WTC11 (cell line): ENCODE measurements around the gene DEFB121.

Experiments used
- ELF4 ChIP-seq: sonication (generic); formaldehyde crosslinking; IDR thresholded peaks from 2 replicates; pipeline ENCODE4 v1.8.1; 2022; ENCODE audit warnings: low read depth, mild to moderate bottlenecking, moderate library complexity, missing genetic modification reagents
- TF ChIP-seq, protein P1 (sequence below): fragments of 200-600 bp; IDR thresholded peaks from 2 replicates; pipeline ENCODE4 v1.8.0; 2022; ENCODE audit warnings: antibody characterized with exemption

DNA sequence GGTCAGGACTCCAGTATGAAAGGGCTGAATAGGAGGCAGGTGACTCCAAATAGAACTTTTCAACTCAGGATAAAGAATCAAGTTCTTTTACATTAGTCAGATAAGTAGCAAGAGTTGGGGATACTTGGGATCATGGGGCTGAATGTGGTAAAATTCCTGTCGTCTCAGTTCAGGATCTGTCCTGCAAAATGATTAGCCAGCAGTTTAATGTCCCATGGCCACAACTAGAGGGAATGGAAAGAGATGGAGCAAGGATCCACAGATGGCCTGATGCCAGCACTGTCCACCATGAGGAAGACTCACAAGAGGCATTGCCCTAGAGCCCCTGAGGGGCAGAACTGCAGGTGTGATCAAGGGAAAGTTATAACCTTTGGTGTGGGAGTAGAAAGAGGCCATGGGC, 2.1 kb downstream of the DEFB121 start:
- TF ChIP-seq, protein P1, sequence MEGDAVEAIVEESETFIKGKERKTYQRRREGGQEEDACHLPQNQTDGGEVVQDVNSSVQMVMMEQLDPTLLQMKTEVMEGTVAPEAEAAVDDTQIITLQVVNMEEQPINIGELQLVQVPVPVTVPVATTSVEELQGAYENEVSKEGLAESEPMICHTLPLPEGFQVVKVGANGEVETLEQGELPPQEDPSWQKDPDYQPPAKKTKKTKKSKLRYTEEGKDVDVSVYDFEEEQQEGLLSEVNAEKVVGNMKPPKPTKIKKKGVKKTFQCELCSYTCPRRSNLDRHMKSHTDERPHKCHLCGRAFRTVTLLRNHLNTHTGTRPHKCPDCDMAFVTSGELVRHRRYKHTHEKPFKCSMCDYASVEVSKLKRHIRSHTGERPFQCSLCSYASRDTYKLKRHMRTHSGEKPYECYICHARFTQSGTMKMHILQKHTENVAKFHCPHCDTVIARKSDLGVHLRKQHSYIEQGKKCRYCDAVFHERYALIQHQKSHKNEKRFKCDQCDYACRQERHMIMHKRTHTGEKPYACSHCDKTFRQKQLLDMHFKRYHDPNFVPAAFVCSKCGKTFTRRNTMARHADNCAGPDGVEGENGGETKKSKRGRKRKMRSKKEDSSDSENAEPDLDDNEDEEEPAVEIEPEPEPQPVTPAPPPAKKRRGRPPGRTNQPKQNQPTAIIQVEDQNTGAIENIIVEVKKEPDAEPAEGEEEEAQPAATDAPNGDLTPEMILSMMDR = no peak
- no peak for TF ChIP-seq ELF4 (CRISPR knock-in tag)
